ENCODE measurements around the gene ERVH48-1.

- TF ChIP-seq ZNF274 (IDR thresholded peaks at IDR 0.05; ENCODE audit: low read length) (no peak), ZNF274 (tag by site-specific recombination; IDR thresholded peaks at IDR 0.05; ENCODE audit: borderline replicate concordance) (no peak), ZNF777 (tag by site-specific recombination; IDR thresholded peaks at IDR 0.05; ENCODE audit: borderline replicate concordance) (no peak), CTCF (tag by site-specific recombination; IDR thresholded peaks at IDR 0.05) (no peak), HOXD13 (CRISPR knock-in tag; IDR thresholded peaks at IDR 0.05; ENCODE audit: borderline replicate concordance) (no peak), ZBTB7A (tag by site-specific recombination; IDR thresholded peaks at IDR 0.05; ENCODE audit: low read depth) (no peak), ZNF398 (tag by site-specific recombination; IDR thresholded peaks at IDR 0.05) (no peak), ZNF521 (tag by site-specific recombination; IDR thresholded peaks at IDR 0.05) (no peak), ZBTB48 (tag by site-specific recombination; IDR thresholded peaks at IDR 0.05) (no peak), ZNF555 (tag by site-specific recombination; conservative IDR thresholded peaks at IDR 0.05) (no peak), MYNN (tag by site-specific recombination; IDR thresholded peaks at IDR 0.05; ENCODE audit: borderline replicate concordance) (no peak), TCF7L2 (IDR thresholded peaks at IDR 0.05; ENCODE audit: borderline replicate concordance, low read depth, low read length) (no peak)
Measured at GRCh38 chr21:42937960-42938605, 12.7 kb upstream of the ERVH48-1 start.

Data from HEK293 (cell line).